ENCODE measurements around the gene CFDP1.

Gene CFDP1

GRCh38 chr16:75477680-75478473 is 44.6 kb upstream of the CFDP1 start:
- no peak for TF ChIP-seq MAX (IDR thresholded peaks at IDR 0.05; ENCODE audit: low read depth, low read length)
- TF ChIP-seq MYC (IDR thresholded peaks at IDR 0.05; ENCODE audit: low read depth, low read length): no peak
- no peak for TF ChIP-seq CTCF (IDR thresholded peaks at IDR 0.05; ENCODE audit: low read depth, low read length)
- no peak for TF ChIP-seq POLR2A (IDR thresholded peaks at IDR 0.05; ENCODE audit: extremely low read depth, insufficient read length)
- DNase-seq (ENCODE audit: low read depth): peak; percentile 32
- no peak overlapping the region for H3K4me3 ChIP-seq (ENCODE audit: low read depth, low read length)

- no peak overlapping the region for H3K4me3 ChIP-seq (ENCODE audit: low read depth, low read length)
- TF ChIP-seq POLR2A (IDR thresholded peaks at IDR 0.05; ENCODE audit: extremely low read depth, insufficient read length) (no peak), MYC (IDR thresholded peaks at IDR 0.05; ENCODE audit: low read depth, low read length) (no peak), CTCF (IDR thresholded peaks at IDR 0.05; ENCODE audit: low read depth, low read length) (no peak), MAX (IDR thresholded peaks at IDR 0.05; ENCODE audit: low read depth, low read length) (no peak)
- no peak for DNase-seq (ENCODE audit: low read depth)
Measured at GRCh38 chr16:75476817-75477216, 43.5 kb upstream of the CFDP1 start.

- no peak overlapping the region for H3K4me3 ChIP-seq (ENCODE audit: low read depth, low read length)
- TF ChIP-seq MYC (IDR thresholded peaks at IDR 0.05; ENCODE audit: low read depth, low read length) (no peak), POLR2A (IDR thresholded peaks at IDR 0.05; ENCODE audit: extremely low read depth, insufficient read length) (no peak), MAX (IDR thresholded peaks at IDR 0.05; ENCODE audit: low read depth, low read length) (no peak), CTCF (IDR thresholded peaks at IDR 0.05; ENCODE audit: low read depth, low read length) (no peak)
- DNase-seq (ENCODE audit: low read depth): no peak
Measured at GRCh38 chr16:75475420-75475847, 42.1 kb upstream of the CFDP1 start.

GRCh38 chr16:75472908-75473877 is 39.9 kb upstream of the CFDP1 start:
- no peak overlapping the region for H3K4me3 ChIP-seq (ENCODE audit: low read depth, low read length)
- no peak for DNase-seq (ENCODE audit: low read depth)
- TF ChIP-seq MYC (IDR thresholded peaks at IDR 0.05; ENCODE audit: low read depth, low read length) (no peak), CTCF (IDR thresholded peaks at IDR 0.05; ENCODE audit: low read depth, low read length) (no peak), POLR2A (IDR thresholded peaks at IDR 0.05; ENCODE audit: extremely low read depth, insufficient read length) (no peak), MAX (IDR thresholded peaks at IDR 0.05; ENCODE audit: low read depth, low read length) (no peak)

- H3K4me3 ChIP-seq (ENCODE audit: low read depth, low read length): no peak overlapping the region
- no peak for TF ChIP-seq POLR2A (IDR thresholded peaks at IDR 0.05; ENCODE audit: extremely low read depth, insufficient read length)
- no peak for TF ChIP-seq MAX (IDR thresholded peaks at IDR 0.05; ENCODE audit: low read depth, low read length)
- no peak for TF ChIP-seq MYC (IDR thresholded peaks at IDR 0.05; ENCODE audit: low read depth, low read length)
- peak; percentile 82 for TF ChIP-seq CTCF (IDR thresholded peaks at IDR 0.05; ENCODE audit: low read depth, low read length)
- DNase-seq (ENCODE audit: low read depth): peak; percentile 67
Measured at GRCh38 chr16:75471723-75472633, 38.7 kb upstream of the CFDP1 start.
